ENCODE measurements around the gene EPB41L2.

EPB41L2 gene

DNA sequence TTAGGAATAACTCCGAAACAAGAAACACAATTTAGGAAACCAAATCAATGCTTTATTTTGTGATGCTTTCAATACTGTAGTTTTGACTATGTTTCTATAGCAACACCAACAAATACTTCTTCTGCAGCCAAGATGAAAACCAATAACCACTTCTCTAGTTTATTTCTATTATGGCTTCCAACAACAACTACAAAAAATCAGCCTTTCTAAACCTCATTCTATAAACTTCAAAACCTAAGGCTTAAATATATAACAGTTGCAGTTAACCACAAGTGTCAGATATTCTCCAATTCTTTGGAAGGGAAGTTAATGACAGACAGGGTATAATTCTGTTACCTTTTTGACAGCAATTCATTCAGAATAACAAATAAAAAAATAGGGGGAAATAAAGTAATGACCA is 80.9 kb downstream of the EPB41L2 start:
- Histone ChIP-seq H3K27me3 (ENCODE audit: low read depth) (no peaks in the 10 kb centered on the region), H3K36me3 (replicated peaks) (no peaks in the 10 kb centered on the region), H3K4me3 (no peak overlapping the region), H3K9me3 (no peaks in the 10 kb centered on the region), H3K4me1 (no peaks in the 10 kb centered on the region; the same call in 1 of the 2 replicates)
- in situ Hi-C loops (cut with MboI; ENCODE audit: low sequenced_read_pairs): no loop called here
- DNase-seq (ENCODE audit: low spot score in 2 of 2): no peak

DNA sequence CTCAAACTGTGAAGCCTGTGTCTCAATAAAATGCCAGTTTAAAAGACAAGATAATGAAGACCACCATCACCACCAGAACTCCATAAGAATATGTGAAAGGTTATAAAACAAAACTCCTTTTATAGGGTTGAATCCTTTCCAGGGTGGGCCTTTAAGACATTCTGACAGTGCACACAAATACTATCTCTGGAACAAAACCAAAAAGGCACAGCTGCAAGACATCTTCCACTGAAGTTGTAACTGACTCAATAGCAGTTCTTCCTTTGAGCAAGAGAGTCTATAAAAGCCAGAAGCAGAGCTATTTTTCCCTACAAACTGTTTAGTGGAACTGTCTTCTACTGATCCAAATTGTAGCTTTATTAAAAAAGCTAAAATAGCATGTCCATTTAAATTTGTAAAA is 81.6 kb downstream of the EPB41L2 start:
- in situ Hi-C loops (cut with MboI; ENCODE audit: low sequenced_read_pairs): no loop called here
- Histone ChIP-seq H3K4me1 (no peaks in the 10 kb centered on the region; the same call in 1 of the 2 replicates), H3K4me3 (no peak overlapping the region), H3K27me3 (ENCODE audit: low read depth) (no peaks in the 10 kb centered on the region), H3K36me3 (replicated peaks) (no peaks in the 10 kb centered on the region), H3K9me3 (no peaks in the 10 kb centered on the region)
- DNase-seq (ENCODE audit: low spot score in 2 of 2): no peak

DNA sequence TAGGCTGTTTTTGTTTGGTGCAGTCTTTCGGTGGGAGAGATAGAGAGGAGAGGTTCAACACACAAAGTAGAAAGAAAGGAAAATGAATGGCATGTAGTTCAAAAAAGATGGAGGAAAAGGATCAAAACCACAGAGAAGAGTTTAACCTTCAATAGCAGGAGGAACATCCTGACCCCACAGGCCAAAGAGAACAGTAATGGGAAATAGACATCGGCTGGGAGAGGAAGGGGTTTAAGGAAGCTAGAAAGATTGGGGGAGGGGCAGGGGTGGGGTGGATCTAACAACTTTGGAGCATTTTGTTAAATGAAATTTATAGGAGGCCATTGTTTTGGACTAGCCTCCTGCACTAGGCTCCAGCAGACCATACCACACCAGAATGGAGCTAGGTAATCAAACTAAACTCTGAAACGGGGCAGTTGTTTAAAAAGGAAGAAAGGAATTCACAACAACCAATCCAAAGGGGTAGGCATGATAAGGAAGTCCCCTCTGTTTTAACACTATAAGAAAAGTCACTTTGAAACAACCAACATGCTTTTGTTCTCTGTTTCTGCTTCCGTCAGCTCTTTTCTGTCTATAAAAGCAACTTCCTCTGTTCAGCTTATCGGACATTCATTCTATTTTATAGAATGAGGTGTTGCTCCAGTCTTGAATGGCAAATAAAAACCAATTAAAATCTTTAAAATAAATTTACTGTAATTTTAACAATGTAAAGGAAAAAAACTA is 82.6 kb downstream of the EPB41L2 start:
- H3K36me3 ChIP-seq (replicated peaks): no peaks in the 10 kb centered on the region
- H3K4me1 ChIP-seq: no peaks in the 10 kb centered on the region; the same call in 1 of the 2 replicates
- H3K9me3 ChIP-seq: no peaks in the 10 kb centered on the region
- DNase-seq (ENCODE audit: low spot score in 2 of 2): no peak
- no peaks in the 10 kb centered on the region for H3K27me3 ChIP-seq (ENCODE audit: low read depth)
- no peak overlapping the region for H3K4me3 ChIP-seq
- in situ Hi-C loops (cut with MboI; ENCODE audit: low sequenced_read_pairs): no loop called here

DNA sequence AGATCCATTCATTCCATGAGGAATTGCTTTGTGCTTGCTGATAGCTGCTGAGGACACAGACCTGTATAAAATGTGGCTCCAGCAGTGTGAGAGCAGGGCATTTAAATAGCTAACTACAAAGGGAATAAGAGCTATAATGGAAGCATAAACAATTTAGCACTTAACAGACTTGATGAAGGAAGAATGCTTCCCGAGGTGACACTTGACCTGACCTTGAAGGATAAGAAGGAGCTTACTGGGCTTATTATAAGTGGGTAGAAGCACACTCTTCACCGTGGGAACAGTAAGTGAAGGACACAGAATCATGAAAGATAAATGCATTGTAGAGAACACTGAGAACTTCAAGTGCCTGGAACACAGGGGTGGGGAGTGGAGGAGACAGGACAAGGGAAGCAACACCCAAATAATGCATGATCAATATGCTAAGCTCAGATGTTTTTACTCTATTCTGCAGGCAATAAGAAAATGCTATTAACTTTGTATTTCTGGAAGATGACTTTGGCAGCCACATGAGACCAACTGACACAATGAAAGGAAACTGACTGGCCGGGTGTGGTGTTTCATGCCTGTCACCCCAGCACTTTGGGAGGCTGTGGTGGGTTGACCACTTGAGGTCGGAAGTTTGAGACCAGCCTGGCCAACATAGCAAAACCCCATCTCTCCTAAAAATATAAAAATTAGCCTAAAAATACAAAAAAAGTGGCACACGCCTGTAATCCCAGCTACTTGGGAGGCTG is 84.2 kb downstream of the EPB41L2 start:
- in situ Hi-C loops (cut with MboI; ENCODE audit: low sequenced_read_pairs): no loop called here
- DNase-seq (ENCODE audit: low spot score in 2 of 2): no peak
- no peaks in the 10 kb centered on the region; the same call in 1 of the 2 replicates for H3K4me1 ChIP-seq
- no peaks in the 10 kb centered on the region for H3K9me3 ChIP-seq
- no peaks in the 10 kb centered on the region for H3K27me3 ChIP-seq (ENCODE audit: low read depth)
- no peak overlapping the region for H3K4me3 ChIP-seq
- no peaks in the 10 kb centered on the region for H3K36me3 ChIP-seq (replicated peaks)

DNA sequence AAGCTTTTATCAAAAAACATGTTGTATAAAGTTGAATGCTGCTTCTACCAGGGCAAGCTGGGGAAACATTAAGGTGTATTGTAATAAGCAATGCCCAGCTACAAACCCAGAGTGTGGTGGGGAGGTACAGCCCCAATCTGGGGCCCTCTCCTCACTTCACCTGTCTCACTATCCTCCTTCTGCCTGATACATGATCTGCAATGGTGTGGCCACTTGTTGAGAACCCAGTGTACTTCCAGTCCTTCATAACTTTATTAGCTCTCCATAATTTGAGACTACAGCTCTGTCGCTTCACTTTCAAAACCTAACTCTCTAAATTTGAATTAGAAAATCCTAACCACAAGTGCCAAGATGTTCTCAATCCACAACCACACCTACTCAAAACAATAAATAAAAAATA is 84.9 kb downstream of the EPB41L2 start:
- Histone ChIP-seq H3K27me3 (ENCODE audit: low read depth) (no peaks in the 10 kb centered on the region), H3K4me3 (no peak overlapping the region), H3K9me3 (no peaks in the 10 kb centered on the region), H3K4me1 (no peaks in the 10 kb centered on the region; the same call in 1 of the 2 replicates), H3K36me3 (replicated peaks) (no peaks in the 10 kb centered on the region)
- in situ Hi-C loops (cut with MboI; ENCODE audit: low sequenced_read_pairs): no loop called here
- DNase-seq (ENCODE audit: low spot score in 2 of 2): no peak

DNA sequence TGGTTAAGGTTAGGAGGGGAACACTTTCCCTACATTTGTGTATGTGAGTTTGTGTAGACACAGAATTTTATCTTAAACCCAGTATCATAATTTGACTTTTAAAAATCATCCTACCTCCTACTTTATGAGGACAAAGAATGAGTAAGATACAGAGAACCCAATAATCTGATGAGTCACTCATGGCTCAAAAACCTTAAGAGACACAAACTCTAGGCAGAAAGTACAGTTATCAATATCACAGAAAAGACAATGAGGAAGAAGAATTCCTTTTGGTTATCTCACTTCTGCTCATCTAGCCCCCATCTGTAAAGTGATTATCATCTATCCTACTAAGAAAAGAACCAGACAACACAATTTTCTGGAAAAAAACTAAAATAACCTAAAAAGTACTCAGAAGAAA is 87.7 kb downstream of the EPB41L2 start:
- no peak for DNase-seq (ENCODE audit: low spot score in 2 of 2)
- H3K4me3 ChIP-seq: no peak overlapping the region
- H3K9me3 ChIP-seq: no peaks in the 10 kb centered on the region
- no peaks in the 10 kb centered on the region for H3K36me3 ChIP-seq (replicated peaks)
- no peaks in the 10 kb centered on the region; the same call in 1 of the 2 replicates for H3K4me1 ChIP-seq
- H3K27me3 ChIP-seq (ENCODE audit: low read depth): no peaks in the 10 kb centered on the region
- in situ Hi-C loops (cut with MboI; ENCODE audit: low sequenced_read_pairs): no loop called here

DNA sequence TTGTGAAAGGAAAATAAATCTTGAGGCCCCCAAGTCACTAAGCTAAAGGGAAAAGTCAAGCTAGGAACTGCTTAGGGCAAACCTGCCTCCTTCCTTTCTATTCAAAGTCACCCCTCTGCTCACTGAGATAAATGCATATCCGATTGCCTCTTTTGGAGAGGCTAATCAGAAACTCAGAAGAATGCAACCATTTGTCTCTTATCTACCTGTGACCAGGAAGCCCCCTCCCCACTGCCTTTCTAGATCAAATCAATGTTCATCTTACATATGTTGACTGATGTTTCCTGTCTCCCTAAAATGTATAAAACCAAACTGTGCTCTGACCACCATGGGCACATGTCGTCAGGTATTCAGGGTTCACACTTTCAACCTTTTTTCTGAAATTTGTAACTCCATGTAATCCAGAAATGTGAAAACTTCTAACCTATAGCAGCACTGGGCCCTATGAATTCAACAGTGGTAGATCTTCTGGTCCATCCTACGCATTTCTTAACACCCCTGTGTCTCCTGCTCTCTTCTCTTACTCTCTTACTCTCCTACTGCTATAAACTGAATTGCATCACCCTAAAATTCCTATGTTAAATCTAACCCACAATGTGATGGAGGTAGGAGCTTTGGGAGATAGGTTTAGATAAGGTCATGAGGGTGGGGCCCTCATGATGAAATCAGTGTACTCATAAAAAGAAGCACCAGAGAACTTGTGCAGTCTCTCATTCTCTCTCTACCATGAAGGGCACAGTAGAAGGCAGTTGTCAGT is 89.3 kb downstream of the EPB41L2 start:
- Histone ChIP-seq H3K9me3 (no peaks in the 10 kb centered on the region), H3K36me3 (replicated peaks) (no peaks in the 10 kb centered on the region), H3K4me3 (no peak overlapping the region), H3K27me3 (ENCODE audit: low read depth) (no peaks in the 10 kb centered on the region), H3K4me1 (no peaks in the 10 kb centered on the region; the same call in 1 of the 2 replicates)
- DNase-seq (ENCODE audit: low spot score in 2 of 2): no peak
- in situ Hi-C loops (cut with MboI; ENCODE audit: low sequenced_read_pairs): no loop called here

DNA sequence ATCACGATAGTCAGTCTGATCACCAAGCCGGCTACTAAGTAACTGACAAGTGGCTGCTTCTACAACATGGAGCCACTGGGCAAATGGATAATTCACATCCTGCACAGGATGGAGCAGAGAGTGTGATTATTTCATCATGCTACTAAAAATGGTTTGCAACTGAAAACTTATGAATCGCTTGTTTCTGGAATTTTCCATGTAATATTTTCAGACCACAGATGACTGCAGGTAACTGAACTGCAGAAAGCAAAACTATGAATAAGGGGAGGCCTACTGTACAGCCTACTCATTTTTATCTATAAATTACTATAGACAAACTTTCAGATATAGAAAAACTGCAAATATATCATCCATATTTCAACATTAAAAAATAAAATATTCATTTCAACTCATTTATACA is 91.5 kb downstream of the EPB41L2 start:
- DNase-seq (ENCODE audit: low spot score in 2 of 2): no peak
- in situ Hi-C loops (cut with MboI; ENCODE audit: low sequenced_read_pairs): no loop called here
- peaks cover 7% of the 10 kb centered on the region for H3K4me1 ChIP-seq

DNA sequence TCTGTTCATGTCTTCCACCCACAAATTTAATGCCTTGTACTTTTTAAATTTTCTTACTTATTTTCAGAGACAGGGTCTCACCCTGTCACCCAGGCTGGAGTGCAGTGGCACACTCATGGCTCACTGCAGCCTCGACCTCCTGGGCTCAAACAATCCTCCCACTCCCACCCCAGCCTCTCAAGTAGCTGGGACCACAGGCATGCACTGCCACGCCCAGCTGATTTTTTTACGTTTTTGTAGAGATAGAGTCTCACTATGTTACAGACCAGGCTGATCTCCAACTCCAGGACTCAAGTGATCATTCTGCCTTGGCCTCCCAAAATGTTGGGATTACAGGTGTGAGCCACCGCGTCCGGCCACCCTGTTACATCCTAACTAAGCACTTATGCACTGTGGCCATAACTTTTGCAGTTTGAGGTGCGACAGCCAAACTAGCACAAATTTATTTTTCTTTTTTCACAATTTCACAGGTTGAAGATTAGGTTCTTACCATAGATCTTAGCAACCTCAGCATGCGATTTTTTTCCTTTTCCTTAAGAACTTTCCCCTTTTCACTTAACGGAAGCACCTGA is 92.1 kb downstream of the EPB41L2 start:
- Histone ChIP-seq H3K27me3 (ENCODE audit: low read depth) (no peaks in the 10 kb centered on the region), H3K4me3 (no peak overlapping the region), H3K4me1 (peaks cover 11% of the 10 kb centered on the region), H3K36me3 (replicated peaks) (no peaks in the 10 kb centered on the region), H3K9me3 (no peaks in the 10 kb centered on the region)
- in situ Hi-C loops (cut with MboI; ENCODE audit: low sequenced_read_pairs): no loop called here
- no peak for DNase-seq (ENCODE audit: low spot score in 2 of 2)

More for the DNA sequence above, 91.5 kb downstream of the EPB41L2 start:
- H3K36me3 ChIP-seq (replicated peaks): no peaks in the 10 kb centered on the region
- H3K27me3 ChIP-seq (ENCODE audit: low read depth): no peaks in the 10 kb centered on the region
- no peak overlapping the region for H3K4me3 ChIP-seq
- H3K9me3 ChIP-seq: no peaks in the 10 kb centered on the region

DNA sequence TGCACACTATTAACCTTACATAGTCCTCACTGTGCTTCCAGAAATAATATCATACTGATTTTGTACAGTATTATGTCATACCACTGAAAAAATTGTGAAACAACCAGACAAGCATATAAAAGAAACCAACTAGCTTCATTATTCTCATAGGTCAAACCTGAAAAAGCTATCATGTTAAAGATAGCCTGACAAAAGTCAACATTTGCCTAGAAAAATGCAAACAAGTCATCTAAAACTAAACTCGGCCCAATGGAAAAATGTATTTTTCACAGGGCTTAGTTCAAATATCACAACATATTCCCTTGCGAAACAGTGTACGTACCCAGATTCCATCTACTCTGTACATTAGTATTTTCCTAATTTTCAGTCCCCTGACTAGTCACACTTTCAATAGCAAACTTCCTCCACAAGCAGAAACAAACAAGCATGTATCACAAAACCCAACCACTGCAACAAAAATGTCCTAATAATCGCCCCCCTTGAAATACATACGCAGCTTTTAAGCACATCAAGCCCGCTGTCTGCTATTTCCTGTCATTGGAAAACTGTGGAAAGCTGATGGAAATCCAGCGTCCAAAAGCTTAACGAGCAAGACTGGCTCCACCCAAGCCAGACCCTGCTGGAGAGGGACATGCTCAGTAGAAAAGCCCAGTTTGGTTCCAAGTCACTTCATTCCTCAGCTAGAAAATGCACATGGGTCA is 93.1 kb downstream of the EPB41L2 start:
- H3K9me3 ChIP-seq: no peaks in the 10 kb centered on the region
- in situ Hi-C loops (cut with MboI; ENCODE audit: low sequenced_read_pairs): no loop called here
- H3K27me3 ChIP-seq (ENCODE audit: low read depth): no peaks in the 10 kb centered on the region
- no peak for DNase-seq (ENCODE audit: low spot score in 2 of 2)
- H3K4me3 ChIP-seq: no peak overlapping the region
- H3K36me3 ChIP-seq (replicated peaks): no peaks in the 10 kb centered on the region
- H3K4me1 ChIP-seq: peaks cover 11% of the 10 kb centered on the region

DNA sequence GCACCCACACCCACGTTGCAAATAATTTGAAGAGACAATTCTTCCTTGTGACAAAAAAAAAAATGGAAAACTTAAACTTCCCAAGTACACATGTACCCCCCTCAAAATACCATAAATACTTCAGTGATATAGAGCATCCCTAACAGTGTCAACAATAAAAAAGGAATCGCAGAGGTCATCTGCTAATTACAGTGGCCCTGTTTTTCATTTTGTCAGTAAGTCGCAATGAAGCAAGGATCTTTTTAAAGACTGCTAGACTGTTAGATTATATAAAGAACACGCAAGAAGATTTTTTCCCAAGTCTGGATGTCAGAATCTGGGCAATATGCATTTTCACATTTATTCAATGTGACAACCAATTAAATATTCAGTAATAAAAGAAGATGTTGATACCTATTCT is 93.9 kb downstream of the EPB41L2 start:
- in situ Hi-C loops (cut with MboI; ENCODE audit: low sequenced_read_pairs): no loop called here
- H3K4me3 ChIP-seq: no peak overlapping the region
- H3K4me1 ChIP-seq: peaks cover 11% of the 10 kb centered on the region
- H3K27me3 ChIP-seq (ENCODE audit: low read depth): no peaks in the 10 kb centered on the region
- no peaks in the 10 kb centered on the region for H3K36me3 ChIP-seq (replicated peaks)
- H3K9me3 ChIP-seq: no peaks in the 10 kb centered on the region
- DNase-seq (ENCODE audit: low spot score in 2 of 2): no peak

DNA sequence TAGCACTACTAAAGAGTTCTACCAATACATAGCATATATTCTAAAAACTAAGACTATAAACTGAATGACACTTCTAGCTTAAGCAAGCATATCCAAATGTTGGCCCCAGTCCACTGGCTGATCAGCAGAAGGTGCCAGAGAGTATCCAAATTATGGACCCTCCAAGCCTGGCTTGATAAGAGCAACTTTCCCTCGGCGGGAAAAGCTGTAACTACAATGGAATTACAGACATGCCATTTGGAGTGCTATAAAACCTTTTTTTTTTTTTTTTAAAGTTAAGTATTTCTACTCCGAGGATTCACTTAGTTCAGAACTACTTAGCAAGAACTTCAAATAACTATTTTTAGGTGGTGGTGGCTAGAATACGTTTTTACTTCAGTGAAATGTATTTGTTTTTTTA is 94.6 kb downstream of the EPB41L2 start:
- H3K4me3 ChIP-seq: no peak overlapping the region
- no peaks in the 10 kb centered on the region for H3K36me3 ChIP-seq (replicated peaks)
- peaks cover 11% of the 10 kb centered on the region for H3K4me1 ChIP-seq
- DNase-seq (ENCODE audit: low spot score in 2 of 2): no peak
- H3K27me3 ChIP-seq (ENCODE audit: low read depth): no peaks in the 10 kb centered on the region
- in situ Hi-C loops (cut with MboI; ENCODE audit: low sequenced_read_pairs): no loop called here
- H3K9me3 ChIP-seq: no peaks in the 10 kb centered on the region

Data from HAP-1 (cell line).